Testis (tissue), 3 donors: ENCODE measurements around the gene PSTPIP1. TPM values are rescaled to one million over a fixed set of nuclear protein-coding genes. Genes with fewer than 3 reads are reported as not detected.

Experiments used
- DNase-seq: peaks from one replicate; pipeline ENCODE4 v3.0.0-alpha.2; 2019
- H3K27ac ChIP-seq, 2 donors: fragments of 200-600 bp; sonication (generic); one replicate each; pipeline ENCODE4 v1.5.1; 2019
- H3K27me3 ChIP-seq: fragments of 200-600 bp; sonication (generic); one replicate; pipeline ENCODE4 v1.5.1; 2019
- H3K36me3 ChIP-seq: fragments of 200-600 bp; sonication (generic); one replicate; pipeline ENCODE4 v1.5.1; 2017; ENCODE audit warnings: low read depth; ENCODE audit errors: missing control alignments
- H3K4me1 ChIP-seq: fragments of 200-600 bp; sonication (generic); one replicate; pipeline ENCODE4 v1.5.1; 2019
- H3K4me3 ChIP-seq, 2 donors: fragments of 200-600 bp; sonication (generic); one replicate each; pipeline ENCODE4 v1.5.1; 2017 to 2019
- H3K9me3 ChIP-seq: fragments of 200-600 bp; sonication (generic); one replicate; pipeline ENCODE4 v1.5.1; 2017
- CTCF ChIP-seq, 3 experiments: fragments of 450-650 bp in 2 of 3; fragments of 200-600 bp in 1 of 3; sonication (generic) in 1 of 3; IDR thresholded peaks; one replicate each; pipeline ENCODE4 v1.5.1; 2016 to 2019; ENCODE audit warnings: antibody characterized with exemption in 3 of 3, mild to moderate bottlenecking in 2 of 3, moderate library complexity in 1 of 3
- POLR2A ChIP-seq: fragments of 450-650 bp; IDR thresholded peaks from one replicate; pipeline ENCODE4 v1.6.1; 2017; ENCODE audit warnings: antibody characterized with exemption, mild to moderate bottlenecking, moderate library complexity
- WGBS, 2 donors: methylation state at CpG; one replicate each; pipeline ENCODE4 v1.1.5; 2018; 5-methylcytosine and 5-hydroxymethylcytosine counted together
- intact Hi-C: fragments of 100-400 bp; cut with DNase I; formaldehyde crosslinking; loops from one replicate; pipeline ENCODE4 v1.15.1; 2023; ENCODE audit warnings: low total_unique reads
- polyA plus RNA-seq: library from polyadenylated mRNA; stranded (reverse); fragments of 350-450 nt; fragmentation: Illumina TruSeq; extraction: RNeasy Lipid Tissue Mini Kit (QIAGEN cat#74804); gene quantifications from one replicate; pipeline ENCODE4 v1.2.3, GENCODE V29; 2014; ENCODE audit warnings: low read depth, low replicate concordance; ENCODE audit not compliant: insufficient read depth
- small RNA-seq, 2 donors: library from RNA; depleted of rRNA; stranded (forward); fragments of <200 nt; gene quantifications; one replicate each; pipeline ENCODE3, GENCODE V24; 2016
- total RNA-seq, 2 donors: library from RNA; depleted of rRNA; stranded (reverse); fragments of >200 nt; gene quantifications; one replicate each; pipeline ENCODE4 v1.2.3, GENCODE V29; 2016

PSTPIP1 gene
- total and polyA plus RNA-seq, 3 donors from 2014 or later = 5.0 to 8.6 (median 7.9) TPM

GRCh38 chr15:77085297-77085696, 90.4 kb downstream of the PSTPIP1 start:
- Histone ChIP-seq H3K9me3 (no peaks in the 10 kb centered on the region), H3K4me3 (no peak overlapping the region), H3K27me3 (no peaks in the 10 kb centered on the region), H3K4me1 (peaks cover 8% of the 10 kb centered on the region), H3K27ac (no peak overlapping the region), H3K36me3 (no peaks in the 10 kb centered on the region)
- intact Hi-C loops = no loop called here
- no peak for TF ChIP-seq CTCF (IDR thresholded peaks at IDR 0.05)
- TF ChIP-seq POLR2A = no peak
- WGBS, 2 donors = 44 to 70% methylated on average over 2 of the region's 2 CpGs
- DNase-seq = no peak

Small RNAs within 50 kb of the gene (small RNA-seq; reads per million reads assigned to genes)
- gene RN7SL278P = 0 reads per million in 2 donors

Other genes with a start within 250 kb of the PSTPIP1 start
- gene SCAPER, start 89.8 kb upstream of the PSTPIP1 start, total RNA-seq = 10 to 100 TPM; 43.7 to 54.8 TPM
- 60.7 TPM for gene SCAPER, start 89.8 kb upstream of the PSTPIP1 start, polyA plus RNA-seq
- gene RCN2, start 63.4 kb upstream of the PSTPIP1 start, total RNA-seq = 10 to 100 TPM; 61.1 to 78.3 TPM
- gene RCN2, start 63.4 kb upstream of the PSTPIP1 start, polyA plus RNA-seq = 164 TPM
- 100 to 1,000 TPM; 223 to 226 TPM for gene TSPAN3, start 76.0 kb downstream of the PSTPIP1 start, total RNA-seq
- 197 TPM for gene TSPAN3, start 76.0 kb downstream of the PSTPIP1 start, polyA plus RNA-seq